ENCODE results near the gene LBX1. TPM values are rescaled to one million over a fixed set of nuclear protein-coding genes. Genes with fewer than 3 reads are reported as not detected.

Gene LBX1
- total RNA-seq, 1 experiment from 2014 or later: 13.7 TPM

DNA sequence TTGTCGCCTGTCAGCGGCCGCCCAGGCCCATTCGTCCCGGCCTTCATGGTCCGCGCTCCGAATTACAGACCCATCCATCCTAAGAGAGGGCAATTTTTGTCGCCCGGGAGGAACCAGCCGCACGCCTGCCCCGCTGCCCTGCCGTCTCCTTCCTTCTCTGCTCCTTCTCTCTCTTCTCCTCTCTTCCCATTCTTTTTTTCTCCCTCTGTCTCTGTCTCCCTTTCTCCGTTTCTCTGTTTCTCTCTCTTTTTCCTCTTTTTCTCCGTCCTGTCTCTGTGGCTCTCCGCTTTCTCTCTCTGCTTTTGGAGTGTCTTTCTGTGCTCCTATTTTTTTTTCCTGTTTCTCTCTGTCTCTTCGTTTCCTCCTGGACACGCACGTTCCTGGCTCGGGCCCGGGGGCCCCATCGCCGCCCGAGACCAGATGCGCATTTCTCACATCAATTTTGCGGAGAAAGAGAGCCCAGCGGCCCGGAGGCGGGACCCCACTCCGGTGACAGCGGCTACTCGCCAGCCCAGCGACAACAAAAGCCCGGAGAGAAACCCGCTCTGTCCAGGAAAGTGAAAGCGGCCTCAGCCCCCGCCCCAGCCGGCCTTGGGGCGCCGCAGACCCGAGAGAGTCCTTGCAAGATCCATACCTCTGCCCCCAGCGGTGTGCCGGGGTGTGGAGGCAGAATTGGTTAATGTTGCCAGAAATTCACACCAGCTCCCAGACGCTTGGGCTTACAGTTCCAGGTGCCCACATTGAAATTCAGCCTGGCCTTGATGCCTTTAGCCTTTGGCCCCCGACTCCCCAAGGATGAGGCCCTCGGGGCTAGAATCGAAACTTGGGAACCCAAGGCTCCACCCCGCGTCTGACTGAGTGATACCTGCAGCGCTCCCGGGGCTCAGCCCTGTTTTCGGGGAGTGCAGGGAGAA, 4.1 kb downstream of the LBX1 start:
- Histone ChIP-seq H3K9me3 (replicated peaks) (no peaks in the 10 kb centered on the region), H3K27me3 (no peaks in the 10 kb centered on the region), H3K27ac (no peak overlapping the region), H3K4me3 (no peak overlapping the region), H3K4me1 (peaks cover 4% of the 10 kb centered on the region; the same call in 1 of the 2 replicates), H3K36me3 (no peaks in the 10 kb centered on the region)
- DNase-seq: no peak

DNA sequence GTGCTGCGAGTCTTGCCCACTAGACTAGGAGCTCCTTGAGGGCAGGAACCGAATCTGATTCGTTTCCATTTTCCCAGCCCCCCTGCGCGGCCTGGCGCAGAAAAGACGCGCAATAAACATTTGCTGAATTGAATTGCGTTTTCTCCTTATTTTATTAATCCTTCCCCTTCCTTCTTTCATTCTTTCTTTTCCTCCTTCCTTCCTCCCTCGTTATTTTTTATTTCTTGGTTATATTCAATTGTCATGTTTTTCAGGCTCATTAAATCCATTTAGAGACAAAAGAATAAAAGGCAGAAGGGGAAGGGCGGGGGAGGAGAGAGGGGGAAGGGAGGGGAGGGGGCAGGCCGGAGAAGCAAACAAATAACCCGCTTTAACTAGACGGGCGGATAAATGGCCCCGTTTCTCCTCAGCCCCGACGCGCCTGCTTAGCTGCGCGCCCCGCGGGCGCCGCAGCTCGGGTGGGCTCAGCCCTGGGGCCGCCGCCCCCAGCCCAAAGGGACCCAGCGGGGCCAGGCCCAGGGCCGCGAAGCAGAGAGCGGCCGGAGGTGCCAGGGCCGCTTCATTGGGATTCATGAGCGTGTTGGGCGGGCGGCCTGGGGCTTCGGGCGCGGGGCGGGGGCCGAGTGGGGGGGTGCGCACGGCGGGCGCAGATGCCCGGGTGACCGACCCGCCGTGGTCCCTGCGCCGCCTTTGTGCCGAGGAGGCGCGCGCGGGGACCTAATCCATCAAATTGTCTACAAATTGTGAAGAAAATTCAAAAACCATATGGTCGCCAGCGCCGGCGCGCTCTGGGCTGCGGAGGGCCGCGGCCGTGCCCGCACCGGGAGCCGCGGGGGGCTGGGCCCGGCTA, 5.0 kb downstream of the LBX1 start:
- Histone ChIP-seq H3K9me3 (replicated peaks) (no peaks in the 10 kb centered on the region), H3K27me3 (no peaks in the 10 kb centered on the region), H3K4me1 (peaks cover 4% of the 10 kb centered on the region; the same call in 1 of the 2 replicates), H3K27ac (no peak overlapping the region), H3K4me3 (no peak overlapping the region), H3K36me3 (no peaks in the 10 kb centered on the region)
- DNase-seq: no peak

DNA sequence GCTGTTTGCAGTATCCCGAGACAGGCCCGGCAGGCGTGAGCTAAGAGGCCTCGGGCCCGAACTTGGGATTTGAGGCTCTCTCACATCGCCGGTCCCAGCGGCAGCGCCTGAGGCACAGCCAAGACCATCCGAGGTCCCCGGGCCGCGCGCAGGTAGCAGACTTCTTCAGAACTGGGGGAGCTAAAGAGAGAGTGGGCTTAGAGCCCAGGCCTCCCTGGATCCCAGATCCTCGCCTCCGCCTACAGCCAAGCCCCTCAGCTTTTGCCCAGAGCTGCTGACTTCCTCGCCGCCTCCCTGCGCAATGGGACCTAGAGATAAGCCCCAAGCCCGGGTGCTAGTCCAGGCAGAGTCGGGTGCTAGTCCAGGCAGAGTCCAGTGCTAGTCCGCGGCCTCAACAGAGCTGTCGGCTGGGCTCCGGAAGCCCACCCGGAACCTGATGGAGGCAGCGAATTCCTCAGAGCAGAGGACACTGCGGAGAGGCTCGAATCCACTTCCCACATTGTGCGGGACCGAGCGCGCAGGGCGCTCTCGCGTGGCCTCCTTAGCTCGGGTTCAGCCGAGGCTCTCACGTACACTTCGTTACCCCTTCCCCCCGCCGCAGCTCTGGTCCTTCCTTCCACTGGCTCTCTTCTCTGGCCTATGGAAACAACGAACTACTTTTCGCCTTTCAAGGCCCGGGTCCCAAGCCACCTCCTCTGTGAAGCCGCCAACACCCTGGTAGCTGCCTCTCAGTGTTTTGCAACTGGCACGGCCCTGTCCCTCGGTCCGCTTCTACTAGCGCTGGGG, 5.8 kb downstream of the LBX1 start:
- DNase-seq: no peak
- peaks cover 4% of the 10 kb centered on the region; the same call in 1 of the 2 replicates for H3K4me1 ChIP-seq
- H3K27ac ChIP-seq: no peak overlapping the region
- no peaks in the 10 kb centered on the region for H3K27me3 ChIP-seq
- H3K4me3 ChIP-seq: no peak overlapping the region
- H3K36me3 ChIP-seq: no peaks in the 10 kb centered on the region
- H3K9me3 ChIP-seq (replicated peaks): no peaks in the 10 kb centered on the region

DNA sequence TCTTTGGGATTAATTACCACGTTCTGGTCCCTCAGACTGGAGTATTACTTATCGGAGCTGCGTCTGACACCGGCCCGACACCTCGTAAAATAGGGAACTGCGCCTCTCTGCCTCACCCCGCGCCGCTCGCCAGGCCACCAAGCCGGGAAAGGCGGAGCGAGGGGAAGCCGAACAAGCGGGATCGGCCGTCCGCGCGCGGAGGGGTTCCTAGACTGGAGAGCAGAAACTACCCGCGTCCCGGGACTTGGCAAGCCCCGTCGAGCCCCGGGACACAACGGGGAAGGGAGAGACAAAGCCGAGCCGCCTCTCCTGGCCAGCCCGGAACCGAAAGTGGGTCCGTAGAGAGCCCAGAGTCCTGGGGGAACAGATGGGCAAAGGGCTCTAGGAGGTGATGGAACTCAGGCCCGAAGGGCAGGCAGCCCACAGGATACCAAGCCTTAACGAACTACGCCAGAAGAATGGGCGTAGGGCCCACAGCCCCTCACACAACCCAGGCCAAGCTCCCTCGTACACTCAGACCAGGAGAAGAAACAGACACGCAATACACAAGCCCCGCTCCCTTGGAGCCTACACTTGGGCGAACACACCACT, 6.5 kb downstream of the LBX1 start:
- Histone ChIP-seq H3K27me3 (no peaks in the 10 kb centered on the region), H3K36me3 (no peaks in the 10 kb centered on the region), H3K27ac (no peak overlapping the region), H3K9me3 (replicated peaks) (no peaks in the 10 kb centered on the region), H3K4me3 (no peak overlapping the region), H3K4me1 (no peaks in the 10 kb centered on the region)
- no peak for DNase-seq

DNA sequence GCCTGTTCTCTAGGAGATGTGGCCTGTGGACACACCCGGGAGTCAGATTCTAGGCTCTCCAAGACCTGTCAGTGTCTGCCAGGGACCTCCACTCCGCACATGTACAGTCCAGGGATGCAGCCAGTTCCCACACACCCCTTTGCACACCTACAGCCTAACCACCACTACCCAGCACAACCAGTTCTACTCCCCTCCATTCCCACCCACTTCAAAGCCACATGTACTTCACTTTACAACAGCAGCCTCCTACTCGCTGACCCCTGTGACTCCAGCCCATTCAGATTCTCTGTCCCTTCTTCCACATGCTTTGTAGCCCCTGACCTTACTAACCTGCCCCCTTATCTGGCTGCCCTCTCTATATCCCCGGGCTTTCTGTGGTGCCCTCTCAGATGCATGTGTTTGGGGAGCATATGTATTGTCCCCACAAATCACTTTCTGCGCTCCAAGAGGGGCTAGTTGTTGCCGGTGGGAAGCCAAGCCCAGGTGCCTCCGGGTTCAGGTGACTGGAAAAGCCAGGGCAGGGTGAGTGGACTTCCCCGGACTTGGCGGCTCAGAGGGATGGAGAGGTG, 7.2 kb downstream of the LBX1 start:
- no peaks in the 10 kb centered on the region for H3K27me3 ChIP-seq
- H3K27ac ChIP-seq: no peak overlapping the region

DNA sequence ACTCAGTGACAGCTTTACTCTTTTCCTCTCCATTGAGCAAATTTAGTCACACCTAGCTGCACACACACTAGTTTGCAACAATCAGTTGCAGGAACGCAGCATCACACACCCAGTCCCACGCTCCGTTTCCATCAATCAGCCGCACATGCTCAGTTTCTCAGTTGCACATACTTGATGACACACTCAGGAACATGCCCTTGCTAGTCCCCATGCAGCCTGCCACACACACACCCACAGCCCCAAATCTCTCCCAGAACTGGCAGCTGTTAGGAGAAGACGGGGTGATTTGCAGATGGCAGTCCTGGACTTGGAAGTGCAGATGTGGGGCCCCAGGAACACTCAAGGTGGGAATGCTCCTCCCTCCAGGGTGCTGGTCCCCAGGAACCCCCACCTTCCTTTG, 7.7 kb downstream of the LBX1 start:
- H3K4me3 ChIP-seq: no peak overlapping the region
- no peak for DNase-seq

More for the DNA sequence above, 7.2 kb downstream of the LBX1 start:
- Histone ChIP-seq H3K36me3 (no peaks in the 10 kb centered on the region), H3K9me3 (replicated peaks) (no peaks in the 10 kb centered on the region), H3K4me3 (no peak overlapping the region), H3K4me1 (no peaks in the 10 kb centered on the region)
- no peak for DNase-seq

DNA sequence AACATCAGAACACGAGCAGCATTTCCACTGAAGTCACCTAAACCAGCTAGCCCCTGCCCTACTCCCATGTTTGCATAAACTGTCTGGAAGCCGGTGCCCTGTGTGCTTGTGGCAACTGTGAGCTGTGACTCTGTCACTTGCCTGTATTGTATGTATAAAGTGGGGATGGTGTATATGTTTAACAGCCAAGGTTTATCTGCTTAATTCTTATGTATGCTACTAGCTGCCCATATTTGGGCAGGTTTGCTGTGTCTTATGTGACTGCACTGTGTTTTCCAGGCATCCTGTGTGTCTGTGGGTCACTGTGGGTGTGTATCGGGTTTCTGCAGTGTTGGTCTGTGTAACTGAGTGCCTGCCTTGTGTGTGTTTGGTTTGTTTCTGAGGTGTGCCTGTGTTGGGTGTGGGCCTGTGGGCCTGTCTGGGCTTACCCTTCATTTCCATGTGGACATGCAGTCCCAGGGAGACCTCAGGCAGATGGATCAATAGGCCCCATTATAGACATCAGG, 9.3 kb downstream of the LBX1 start:
- H3K27me3 ChIP-seq: no peaks in the 10 kb centered on the region
- no peaks in the 10 kb centered on the region for H3K9me3 ChIP-seq (replicated peaks)
- peaks cover 6% of the 10 kb centered on the region; the same call in 1 of the 2 replicates for H3K4me1 ChIP-seq
- no peak for DNase-seq
- no peaks in the 10 kb centered on the region for H3K36me3 ChIP-seq
- no peak overlapping the region for H3K27ac ChIP-seq
- no peak overlapping the region for H3K4me3 ChIP-seq

More for the DNA sequence above, 7.7 kb downstream of the LBX1 start:
- Histone ChIP-seq H3K9me3 (replicated peaks) (no peaks in the 10 kb centered on the region), H3K36me3 (no peaks in the 10 kb centered on the region), H3K4me1 (no peaks in the 10 kb centered on the region), H3K27me3 (no peaks in the 10 kb centered on the region), H3K27ac (no peak overlapping the region)

DNA sequence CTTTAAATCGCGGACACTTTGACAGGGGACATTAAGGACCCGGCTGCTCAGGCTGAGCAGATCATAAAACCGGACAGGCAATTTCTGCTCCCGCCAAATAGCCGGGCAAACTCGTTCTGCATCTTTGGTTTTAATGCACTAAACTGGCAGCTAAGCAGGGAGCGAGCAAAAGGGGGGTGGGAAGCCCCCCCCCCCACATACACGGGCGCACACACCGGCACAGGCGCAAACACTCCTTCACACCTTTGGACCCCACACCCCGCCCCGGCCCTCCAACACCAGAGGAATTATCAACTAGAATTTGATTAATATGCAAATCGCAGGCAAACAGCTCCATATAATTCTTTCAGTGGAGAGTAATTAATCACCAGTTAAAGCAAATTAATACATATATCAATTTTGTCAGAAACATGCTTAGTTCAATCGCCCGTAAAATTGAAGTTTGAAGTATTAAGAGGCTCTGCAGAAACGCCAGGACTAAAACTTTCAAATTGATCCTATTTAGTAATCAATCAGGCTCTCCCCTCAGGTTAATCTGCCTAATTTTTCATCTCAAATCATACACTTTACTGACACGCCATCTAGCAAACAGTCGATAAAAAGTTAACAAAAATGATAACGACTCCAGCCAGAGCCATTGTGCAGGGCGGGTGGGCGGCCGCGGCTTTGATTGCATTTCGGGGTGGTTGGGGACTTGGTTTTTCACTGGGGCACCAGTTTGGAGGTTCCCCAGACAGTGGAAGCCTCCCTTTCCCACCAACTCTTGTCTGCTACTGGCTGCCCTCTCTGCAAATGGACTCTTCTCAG, 9.9 kb downstream of the LBX1 start:
- Histone ChIP-seq H3K4me3 (no peak overlapping the region), H3K4me1 (peaks cover 9% of the 10 kb centered on the region; the same call in 1 of the 2 replicates), H3K9me3 (replicated peaks) (no peaks in the 10 kb centered on the region), H3K27ac (no peak overlapping the region), H3K36me3 (no peaks in the 10 kb centered on the region), H3K27me3 (no peaks in the 10 kb centered on the region)
- DNase-seq: no peak

DNA sequence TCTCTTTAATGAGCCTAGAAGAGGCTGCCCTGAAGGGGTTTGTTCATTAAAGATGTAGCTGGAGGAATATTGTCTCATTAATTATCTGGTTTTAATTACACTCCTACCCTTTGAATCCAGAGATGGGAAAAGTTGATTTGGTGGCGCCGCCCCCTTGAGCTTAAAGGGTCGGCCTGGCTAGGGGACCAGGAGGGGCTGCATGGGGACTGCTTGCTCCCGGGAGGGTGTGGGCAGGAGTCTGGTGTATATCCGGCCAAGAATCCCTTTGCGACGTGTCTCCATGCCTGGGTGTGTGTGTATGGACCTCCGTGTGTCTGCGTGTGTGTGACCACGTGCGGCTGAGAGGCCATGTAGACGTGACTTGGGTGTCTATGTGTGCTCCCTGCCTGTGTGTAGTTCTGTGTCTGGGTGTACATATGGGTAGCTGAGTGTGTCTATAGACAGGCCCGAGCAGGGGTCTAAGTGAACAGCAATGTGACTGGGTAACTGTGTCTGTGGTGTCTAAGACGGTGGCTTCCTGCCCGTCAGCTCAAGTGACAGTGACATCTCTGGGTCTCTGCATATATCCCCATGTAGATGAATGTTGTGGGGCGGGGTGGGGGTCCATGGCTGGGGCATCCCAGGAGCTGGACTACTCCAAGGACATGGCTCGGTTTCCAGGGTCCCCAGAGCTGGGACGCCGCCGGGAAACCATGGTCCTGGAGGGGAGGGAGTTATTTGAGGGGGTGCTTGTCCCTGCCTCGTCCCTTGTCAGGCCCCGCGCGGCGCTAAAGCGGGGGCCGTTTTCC, 10.7 kb downstream of the LBX1 start:
- peaks cover 11% of the 10 kb centered on the region; the same call in 1 of the 2 replicates for H3K4me1 ChIP-seq
- no peak overlapping the region for H3K27ac ChIP-seq
- no peaks in the 10 kb centered on the region for H3K27me3 ChIP-seq
- no peak for DNase-seq
- no peaks in the 10 kb centered on the region for H3K36me3 ChIP-seq
- no peaks in the 10 kb centered on the region for H3K9me3 ChIP-seq (replicated peaks)
- no peak overlapping the region for H3K4me3 ChIP-seq

DNA sequence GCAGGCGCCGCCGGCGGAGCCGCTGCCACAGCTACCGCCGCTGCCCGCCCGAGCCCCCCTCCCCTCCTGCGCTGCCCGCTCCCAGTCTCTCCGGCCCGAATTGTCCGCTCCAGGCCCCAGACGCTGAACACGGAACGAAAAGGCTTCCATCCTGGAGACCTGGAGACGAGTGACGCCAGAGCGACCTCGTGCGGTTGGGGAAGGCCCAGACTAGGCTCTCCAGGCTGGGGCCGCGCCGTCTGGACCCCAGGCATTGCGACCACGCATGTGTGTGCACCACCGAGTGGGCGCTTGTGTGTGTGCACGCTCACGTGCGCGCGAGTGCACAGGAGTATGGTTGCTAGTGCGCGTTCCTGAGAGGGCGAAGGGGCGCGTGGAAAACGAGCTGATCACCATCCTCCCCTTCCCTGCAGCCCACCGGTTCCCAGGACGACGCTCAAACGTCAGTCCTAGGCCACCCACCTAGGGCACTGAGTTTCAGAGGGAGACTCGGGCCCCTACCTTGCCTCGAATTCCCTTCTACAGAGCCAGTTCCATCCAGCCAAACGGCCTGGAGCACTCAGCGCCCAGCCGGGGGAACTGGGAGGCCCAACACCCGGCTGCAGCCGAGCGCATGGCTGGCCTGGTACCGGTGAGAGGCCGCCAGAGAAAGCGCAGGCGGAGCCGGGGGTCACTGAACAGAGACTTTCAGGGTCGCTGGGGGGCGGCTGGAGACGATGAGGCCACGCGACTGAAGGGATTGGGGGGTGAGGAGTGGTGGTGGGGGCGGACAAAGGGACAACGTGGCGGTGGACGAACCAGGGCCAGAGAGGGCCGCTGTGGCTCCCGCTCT, 11.6 kb downstream of the LBX1 start:
- no peak for DNase-seq
- Histone ChIP-seq H3K36me3 (no peaks in the 10 kb centered on the region), H3K4me1 (peaks cover 11% of the 10 kb centered on the region; the same call in 1 of the 2 replicates), H3K9me3 (replicated peaks) (no peaks in the 10 kb centered on the region), H3K27ac (no peak overlapping the region), H3K27me3 (no peaks in the 10 kb centered on the region), H3K4me3 (no peak overlapping the region)

DNA sequence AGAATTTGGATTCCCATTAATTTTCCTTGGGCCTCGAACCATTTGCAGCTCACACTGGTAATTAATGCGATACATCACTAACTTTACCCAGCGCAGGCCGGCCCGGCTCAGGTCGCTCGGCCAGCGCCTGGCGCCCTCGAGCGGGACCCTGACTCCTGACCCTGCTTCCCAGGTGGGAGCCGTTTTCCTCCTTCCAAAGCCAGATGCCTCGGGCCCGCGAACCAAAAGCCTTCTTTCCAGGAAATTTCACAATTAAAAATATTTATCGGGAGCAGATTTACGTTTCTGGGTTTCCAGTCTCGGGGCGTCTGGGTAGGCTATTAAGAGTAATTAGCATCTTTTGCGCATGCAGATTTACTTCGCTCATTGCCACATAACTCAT, 12.2 kb downstream of the LBX1 start:
- DNase-seq: no peak
- H3K27me3 ChIP-seq: no peaks in the 10 kb centered on the region
- no peaks in the 10 kb centered on the region for H3K9me3 ChIP-seq (replicated peaks)
- no peak overlapping the region for H3K27ac ChIP-seq
- peaks cover 11% of the 10 kb centered on the region; the same call in 1 of the 2 replicates for H3K4me1 ChIP-seq
- no peaks in the 10 kb centered on the region for H3K36me3 ChIP-seq
- no peak overlapping the region for H3K4me3 ChIP-seq
